Gastroesophageal sphincter (tissue), 4 donors: ENCODE results near the gene PRKD1. TPM values are rescaled to one million over a fixed set of nuclear protein-coding genes. Genes with fewer than 3 reads are reported as not detected.

ENCODE experiments used
- ATAC-seq: fragments of 150-250 bp; one replicate; pipeline ENCODE4 v1.9.1; 2016; ENCODE audit warnings: mild to moderate bottlenecking, moderate library complexity
- H3K27ac ChIP-seq, 4 donors: fragments of 200-600 bp; sonication (generic) in 3 of 4; 1 replicate in 3 of 4; 2 replicates in 1 of 4; pipeline ENCODE4 v1.5.1; 2016 to 2019
- H3K27me3 ChIP-seq: fragments of 200-600 bp; sonication (generic); one replicate; pipeline ENCODE4 v1.5.1; 2019
- H3K36me3 ChIP-seq, 2 donors: fragments of 200-600 bp; sonication (generic); one replicate each; pipeline ENCODE4 v1.5.1; 2019; ENCODE audit warnings: control low read depth in 1 of 2
- H3K4me1 ChIP-seq, 3 donors: fragments of 200-600 bp; sonication (generic); 1 replicate in 2 of 3; 2 replicates in 1 of 3; pipeline ENCODE4 v1.5.1; 2016 to 2019; ENCODE audit warnings: control low read depth in 2 of 3
- H3K4me3 ChIP-seq, 2 donors: fragments of 200-600 bp; sonication (generic); one replicate each; pipeline ENCODE4 v1.5.1; 2019; ENCODE audit warnings: mild to moderate bottlenecking in 1 of 2, moderate library complexity in 1 of 2
- H3K9me3 ChIP-seq, 3 donors: fragments of 200-600 bp; sonication (generic); one replicate each; pipeline ENCODE4 v1.5.1; 2017 to 2019; ENCODE audit warnings: control low read depth in 2 of 3
- CTCF ChIP-seq, 4 experiments: fragments of 200-600 bp in 2 of 4; fragments of 450-650 bp in 2 of 4; sonication (generic) in 1 of 4; IDR thresholded peaks; one replicate each; pipeline ENCODE4 v1.5.1; 2017 to 2019; ENCODE audit warnings: antibody characterized with exemption in 4 of 4, mild to moderate bottlenecking in 2 of 4, moderate library complexity in 2 of 4
- EP300 ChIP-seq: sonication (generic); formaldehyde crosslinking; IDR thresholded peaks from one replicate; pipeline ENCODE4 v1.6.1; 2017; ENCODE audit warnings: antibody characterized with exemption, mild to moderate bottlenecking
- POLR2A ChIP-seq, 2 donors: fragments of 450-650 bp; IDR thresholded peaks; one replicate each; pipeline ENCODE4 v1.6.1; 2017; ENCODE audit warnings: antibody characterized with exemption in 2 of 2, mild to moderate bottlenecking in 2 of 2, moderate library complexity in 1 of 2
- POLR2AphosphoS5 ChIP-seq: sonication (generic); formaldehyde crosslinking; IDR thresholded peaks from one replicate; pipeline ENCODE4 v1.6.1; 2017; ENCODE audit warnings: antibody characterized with exemption
- WGBS, 2 donors: methylation state at CpG; one replicate each; pipeline ENCODE4 v1.1.5; 2018; ENCODE audit warnings: low coverage in 1 of 2; 5-methylcytosine and 5-hydroxymethylcytosine counted together
- total RNA-seq, 4 donors: library from RNA; depleted of rRNA; stranded (reverse); fragments of >200 nt; gene quantifications; one replicate each; pipeline ENCODE4 v1.1.0, GENCODE V29; 2016

Gene PRKD1
- total RNA-seq, 4 donors from 2014 or later, result 11.9 to 14.3 (median 12.6) TPM

GRCh38 chr14:29829851-29830250, 97.8 kb downstream of the PRKD1 start:
- WGBS, 2 donors, result 92 to 100% methylated on average over 2 of the region's 2 CpGs
- Histone ChIP-seq H3K36me3 (no peaks in the 10 kb centered on the region), H3K9me3 (no peaks in the 10 kb centered on the region), H3K4me1 (no peaks in the 10 kb centered on the region), H3K27me3 (no peaks in the 10 kb centered on the region), H3K27ac (no peak overlapping the region), H3K4me3 (no peak overlapping the region)
- ATAC-seq, result no peak
- TF ChIP-seq EP300, result no peak
- TF ChIP-seq POLR2A (IDR thresholded peaks at IDR 0.05), result no peak
- TF ChIP-seq POLR2AphosphoS5, result no peak
- no peak for TF ChIP-seq CTCF (IDR thresholded peaks at IDR 0.05)

- TF ChIP-seq POLR2A (IDR thresholded peaks at IDR 0.05) (no peak), POLR2AphosphoS5 (no peak), CTCF (IDR thresholded peaks at IDR 0.05) (no peak)
- Histone ChIP-seq H3K4me1 (peaks cover 0 to 36% (median 3%) of the 10 kb centered on the region in 3 donors), H3K36me3 (no peaks in the 10 kb centered on the region), H3K27ac (peak overlapping the region in 1 of 4 donors; percentile 8), H3K9me3 (no peaks in the 10 kb centered on the region), H3K4me3 (no peak overlapping the region), H3K27me3 (no peaks in the 10 kb centered on the region)
- WGBS, 2 donors, result 43 to 66% methylated on average over 4 to 5 of the region's 5 CpGs
- no peak for ATAC-seq
Measured at GRCh38 chr14:29823816-29824215, 103.8 kb downstream of the PRKD1 start.

GRCh38 chr14:29822430-29822709, 105.3 kb downstream of the PRKD1 start:
- Histone ChIP-seq H3K27me3 (no peaks in the 10 kb centered on the region), H3K27ac (peak overlapping the region in 1 of 4 donors; percentile 15), H3K36me3 (no peaks in the 10 kb centered on the region), H3K4me1 (peaks cover 0 to 36% (median 3%) of the 10 kb centered on the region in 3 donors), H3K4me3 (no peak overlapping the region), H3K9me3 (no peaks in the 10 kb centered on the region)
- TF ChIP-seq POLR2AphosphoS5 (no peak), EP300 (no peak), POLR2A (IDR thresholded peaks at IDR 0.05) (no peak), CTCF (IDR thresholded peaks at IDR 0.05) (no peak)
- no peak for ATAC-seq

GRCh38 chr14:29821661-29822429, 105.8 kb downstream of the PRKD1 start:
- no peak for ATAC-seq
- Histone ChIP-seq H3K36me3 (no peaks in the 10 kb centered on the region), H3K27me3 (no peaks in the 10 kb centered on the region), H3K4me3 (no peak overlapping the region), H3K4me1 (peaks cover 0 to 36% (median 3%) of the 10 kb centered on the region in 3 donors), H3K9me3 (no peaks in the 10 kb centered on the region), H3K27ac (peak overlapping the region in 1 of 4 donors; percentile 15)
- TF ChIP-seq POLR2A (IDR thresholded peaks at IDR 0.05), result no peak
- TF ChIP-seq POLR2AphosphoS5, result no peak
- TF ChIP-seq CTCF (IDR thresholded peaks at IDR 0.05), result no peak
- no peak for TF ChIP-seq EP300
- 62 to 63% methylated on average over 5 of the region's 5 CpGs for WGBS, 2 donors

GRCh38 chr14:29821242-29821641, 106.4 kb downstream of the PRKD1 start:
- H3K27ac ChIP-seq, result no peak overlapping the region
- TF ChIP-seq CTCF (IDR thresholded peaks at IDR 0.05), result no peak
- TF ChIP-seq EP300, result no peak
- TF ChIP-seq POLR2AphosphoS5, result no peak
- TF ChIP-seq POLR2A (IDR thresholded peaks at IDR 0.05), result no peak

More at GRCh38 chr14:29821242-29821641, 106.4 kb downstream of the PRKD1 start:
- Histone ChIP-seq H3K36me3 (no peaks in the 10 kb centered on the region), H3K27me3 (no peaks in the 10 kb centered on the region), H3K4me3 (no peak overlapping the region), H3K4me1 (peaks cover 0 to 36% (median 3%) of the 10 kb centered on the region in 3 donors), H3K9me3 (no peaks in the 10 kb centered on the region)
- no peak for ATAC-seq
- WGBS, 2 donors, result 51 to 63% methylated on average over 2 of the region's 2 CpGs
